GM12878 (cell line): ENCODE measurements around the gene NAV2. TPM values are rescaled to one million over a fixed set of nuclear protein-coding genes. Genes with fewer than 3 reads are reported as not detected.

Experiments
- ATAC-seq: fragments of 200-7000 bp; cut with Tn5 transposase; 3 replicates; pipeline ENCODE4 v1.9.1; 2020; ENCODE audit warnings: mild to moderate bottlenecking, moderate library complexity
- BruUV-seq: library from RNA; stranded (reverse); fragments of 400-500 nt; replicated peaks from 2 replicates; lab custom pipeline; 2021; lab: Mats Ljungman, UMichigan
- CTCF ChIA-PET: fragments of 300-600 bp; sonication (Branson Sonifier 250); formaldehyde crosslinking; extraction: SDS; loops from one replicate; lab custom pipeline; 2021; ENCODE audit warnings: inconsistent platforms; lab: Yijun Ruan, JAX
- POLR2A ChIA-PET: fragments of 350-600 bp; formaldehyde crosslinking; extraction: SDS; loops from one replicate; lab custom pipeline; 2021; ENCODE audit warnings: inconsistent platforms; lab: Charles Lee
- RAD21 ChIA-PET: fragments of 300-600 bp; sonication (Branson Sonifier 250); formaldehyde crosslinking; loops from one replicate; lab custom pipeline; 2023; ENCODE audit warnings: antibody characterized with exemption; ENCODE audit not compliant: unreplicated experiment; lab: Charles Lee
- SMC1A ChIA-PET: fragments of 300-600 bp; sonication (Branson Sonifier 250); formaldehyde crosslinking; loops from one replicate; lab custom pipeline; 2023; ENCODE audit not compliant: unreplicated experiment, uncharacterized antibody; lab: Charles Lee
- DNase-seq: peaks from one replicate; pipeline ENCODE4 v3.0.0-alpha.2; 2011; ENCODE audit warnings: low read depth, low spot score
- FAIRE-seq: peaks from 3 replicates; lab custom pipeline; 2011; peaks lifted over from hg19 to GRCh38; lab: Jason Lieb, UNC
- H2AFZ ChIP-seq: 2 replicates; pipeline ENCODE4 v1.6.0; 2011; ENCODE audit warnings: low read depth, low read length, control low read depth; ENCODE audit not compliant: control insufficient read depth
- H3K27ac ChIP-seq: 2 replicates; pipeline ENCODE4 v1.5.1; 2011; ENCODE audit warnings: control low read depth; ENCODE audit not compliant: control insufficient read depth, insufficient read depth
- H3K27me3 ChIP-seq, 2 experiments: replicated peaks in 1 of 2; 2 replicates each; pipeline versions ENCODE4 v1.6.0 to v1.6.1; 2011; ENCODE audit warnings: low read length in 1 of 2; ENCODE audit not compliant: control insufficient read depth in 2 of 2, insufficient read depth in 2 of 2
- H3K36me3 ChIP-seq, 2 experiments: 2 replicates each; pipeline ENCODE4 v1.5.1; 2011; ENCODE audit warnings: low read length in 1 of 2; ENCODE audit not compliant: control insufficient read depth in 2 of 2, insufficient read depth in 2 of 2
- H3K4me1 ChIP-seq: 2 replicates; pipeline ENCODE4 v1.6.1; 2011; ENCODE audit warnings: mild to moderate bottlenecking, low read length, moderate library complexity, mixed read lengths; ENCODE audit not compliant: control insufficient read depth, insufficient read depth
- H3K4me2 ChIP-seq: 2 replicates; pipeline ENCODE4 v1.6.0; 2011; ENCODE audit warnings: control low read depth; ENCODE audit not compliant: control insufficient read depth, insufficient read depth
- H3K4me3 ChIP-seq: fragments of 200-600 bp; sonication (generic); 2 replicates; pipeline ENCODE4 v1.5.1; 2016
- H3K79me2 ChIP-seq: 2 replicates; pipeline ENCODE4 v1.6.0; 2011; ENCODE audit warnings: low read length; ENCODE audit not compliant: control insufficient read depth, insufficient read depth
- H3K9ac ChIP-seq: 2 replicates; pipeline ENCODE4 v1.8.0; 2011; ENCODE audit warnings: low read length, control low read depth, mixed read lengths; ENCODE audit not compliant: control insufficient read depth, insufficient read depth
- H3K9me3 ChIP-seq: replicated peaks from 3 replicates; pipeline ENCODE4 v1.5.1; 2011; ENCODE audit warnings: mild to moderate bottlenecking, low read length; ENCODE audit not compliant: control insufficient read depth, insufficient read depth
- H4K20me1 ChIP-seq: 2 replicates; pipeline ENCODE4 v1.6.0; 2011; ENCODE audit not compliant: control insufficient read depth, insufficient read depth
- ATF7 ChIP-seq: fragments of 450-650 bp; IDR thresholded peaks from 2 replicates; pipeline ENCODE4 v1.6.1; 2016; ENCODE audit warnings: low read depth, mild to moderate bottlenecking
- CBX5 ChIP-seq: sonication (generic); IDR thresholded peaks from 2 replicates; pipeline ENCODE4 v1.6.1; 2016; ENCODE audit warnings: low read depth, moderate library complexity, mild to moderate bottlenecking, inconsistent platforms
- FOS ChIP-seq: IDR thresholded peaks from 3 replicates; pipeline ENCODE4 v1.6.1; 2011; ENCODE audit warnings: borderline replicate concordance; ENCODE audit not compliant: insufficient read length; ENCODE audit errors: extremely low read depth
- JUND ChIP-seq: IDR thresholded peaks from 2 replicates; pipeline ENCODE4 v1.6.1; 2012; ENCODE audit warnings: low read depth, mild to moderate bottlenecking, low read length, improper control_type of control experiment, moderate library complexity
- KAT2A ChIP-seq: conservative IDR thresholded peaks from 2 replicates; pipeline ENCODE4 v1.6.1; 2011; ENCODE audit warnings: low read depth, low read length; ENCODE audit not compliant: control insufficient read depth
- MXI1 ChIP-seq: fragments of 150-350 bp; IDR thresholded peaks from 2 replicates; pipeline ENCODE4 v1.6.1; 2011; ENCODE audit warnings: low read depth, mild to moderate bottlenecking, inconsistent platforms, low read length, improper control_type of control experiment
- NFYA ChIP-seq: IDR thresholded peaks from 2 replicates; pipeline ENCODE4 v1.6.1; 2011; ENCODE audit warnings: low read depth, mild to moderate bottlenecking, low read length, improper control_type of control experiment, borderline replicate concordance
- NR2C1 ChIP-seq: fragments of 450-650 bp; IDR thresholded peaks from 2 replicates; pipeline ENCODE4 v1.6.1; 2017; ENCODE audit warnings: antibody characterized with exemption, mild to moderate bottlenecking, moderate library complexity
- POLR2A ChIP-seq: IDR thresholded peaks from 2 replicates; pipeline ENCODE4 v1.6.1; 2011; ENCODE audit warnings: low read depth, mild to moderate bottlenecking, low read length
- ZSCAN29 ChIP-seq: fragments of 450-650 bp; IDR thresholded peaks from 2 replicates; pipeline ENCODE4 v1.6.1; 2017; ENCODE audit warnings: mild to moderate bottlenecking, moderate library complexity
- WGBS: methylation state at CpG from one replicate; pipeline ENCODE4 v1.1.6; 2016; ENCODE audit warnings: low lambda C conversion rate; ENCODE audit not compliant: insufficient replicate concordance, insufficient coverage; ENCODE audit errors: missing lambda C conversion rate; 5-methylcytosine and 5-hydroxymethylcytosine counted together
- in situ Hi-C: fragments of 300-500 bp; cut with MboI; formaldehyde crosslinking; loops from 9 replicates; pipeline ENCODE4 v1.14.3; 2018; ENCODE audit warnings: mixed read lengths
- intact Hi-C: fragments of 100-400 bp; cut with micrococcal nuclease; formaldehyde crosslinking; loops from one replicate; pipeline ENCODE4 v1.14.2; 2022; ENCODE audit not compliant: unreplicated experiment
- polyA plus RNA-seq, 11 experiments: library from polyadenylated mRNA; depleted of rRNA in 4 of 11; unstranded in 6 of 11; stranded (reverse) in 5 of 11; fragments of >200 nt; fragmentation: Nextera tagmentation in 4 of 11; fragmentation: Illumina TruSeq in 1 of 11; extraction: Ambion mirVana in 4 of 11; extraction: Trizol in 1 of 11; gene quantifications; 1 replicate in 1 of 11; 2 replicates in 10 of 11; pipeline versions ENCODE4 v1.2.1 to v1.2.3, GENCODE V29; 2011 to 2016; ENCODE audit warnings: inconsistent platforms in 2 of 11, missing spikeins in 2 of 11, low read depth in 1 of 11
- total RNA-seq, 4 experiments: library from RNA; depleted of rRNA in 3 of 4; stranded (reverse); fragments of >200 nt in 3 of 4; fragmentation: Illumina TruSeq in 1 of 4; extraction: Trizol in 1 of 4; gene quantifications; 2 replicates each; pipeline versions ENCODE4 v1.2.1 to v1.2.3, GENCODE V29; 2013 to 2021
- TF ChIP-seq, protein P1 (sequence below): fragments of 150-350 bp; IDR thresholded peaks from 2 replicates; pipeline ENCODE4 v1.6.1; 2014; ENCODE audit warnings: mild to moderate bottlenecking, low read depth, low read length
- TF ChIP-seq, protein P2 (sequence below), 3 experiments: IDR thresholded peaks in 2 of 3; conservative IDR thresholded peaks in 1 of 3; 2 replicates each; pipeline ENCODE4 v1.5.1; 2011; ENCODE audit warnings: low read depth in 3 of 3, low read length in 3 of 3, mild to moderate bottlenecking in 3 of 3, control low read depth in 2 of 3, moderate library complexity in 2 of 3, inconsistent platforms in 1 of 3, mixed read lengths in 1 of 3; ENCODE audit not compliant: control insufficient read depth in 2 of 3, insufficient read depth in 1 of 3; ENCODE audit errors: extremely low read depth in 1 of 3

NAV2 gene
- total and polyA plus RNA-seq, 10 of the 15 experiments (the other 5 are each of a cell fraction or from before 2014, with no cell fraction given), result 0.35 to 6.1 (median 1.1) TPM

DNA sequence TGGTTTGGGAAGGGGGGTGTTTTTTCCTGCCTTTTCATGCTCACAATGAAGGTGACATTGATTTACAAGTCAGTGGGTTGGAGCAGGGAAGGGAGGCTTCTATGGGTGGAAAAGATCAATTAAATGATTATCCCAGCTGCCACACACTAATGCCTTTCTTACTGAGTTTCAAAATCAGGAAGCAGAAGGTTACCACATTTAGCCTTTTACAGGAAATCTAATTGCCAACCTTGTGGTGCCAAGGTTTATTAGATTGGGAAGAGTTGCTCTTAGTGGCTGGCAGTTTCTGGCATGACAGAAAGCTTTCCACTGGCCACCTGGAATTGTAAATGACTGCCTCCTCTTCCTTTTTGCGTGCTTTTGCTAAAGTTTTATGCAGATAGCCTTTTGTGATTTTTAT lies 98.7 kb downstream of the NAV2 start:
- Histone ChIP-seq H3K27ac (no peak overlapping the region), H3K27me3 (no peaks in the 10 kb centered on the region), H3K9ac (no peak overlapping the region), H4K20me1 (no peaks in the 10 kb centered on the region), H3K79me2 (no peaks in the 10 kb centered on the region), H2AFZ (no peak overlapping the region), H3K36me3 (no peaks in the 10 kb centered on the region), H3K4me1 (no peaks in the 10 kb centered on the region), H3K9me3 (no peaks in the 10 kb centered on the region), H3K4me3 (no peak overlapping the region), H3K4me2 (no peak overlapping the region)
- DNase-seq (no peak), ATAC-seq (no peak), FAIRE-seq (no peak)
- ChIA-PET CTCF (interaction anchor here (1.1 kb wide), 1 partner anchor 254 kb away, joined by 3 read pairs; no protein-coding TSS in a partner anchor), SMC1A (interaction anchor here (0.7 to 1.6 kb wide), 6 partner anchors 10 to 89 kb away, joined by 3 to 5 read pairs (median 4); no protein-coding TSS in a partner anchor), POLR2A (interaction anchor here (0.9 kb wide), 1 partner anchor 20 kb away, joined by 3 read pairs; no protein-coding TSS in a partner anchor), RAD21 (no interaction called here)
- no TSS peak for BruUV-seq
- TF ChIP-seq NFYA, result no peak
- WGBS, result 30% methylated on average over 1 of the region's 1 CpG
- intact Hi-C loops (no loop called here), in situ Hi-C loops (no loop called here)

DNA sequence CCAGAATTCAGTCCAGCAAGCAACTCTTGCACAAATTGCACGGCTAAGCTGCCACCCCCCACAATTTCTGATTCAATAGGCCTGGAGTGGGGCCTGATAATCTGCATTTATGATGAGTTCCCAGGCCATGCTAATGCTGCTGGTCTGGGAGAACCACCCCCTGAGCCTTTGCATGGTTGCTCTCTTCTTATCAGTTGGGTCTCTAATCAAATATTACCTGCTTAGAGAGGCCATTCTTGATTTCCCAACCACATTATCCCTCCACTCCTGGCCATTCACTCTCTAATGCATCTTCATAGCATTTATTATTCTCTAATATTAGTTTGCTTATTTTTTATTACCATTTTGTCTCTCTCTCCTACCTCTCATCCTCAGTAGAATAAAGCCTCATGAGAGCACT lies 99.5 kb downstream of the NAV2 start:
- no peaks in the 10 kb centered on the region for H3K4me1 ChIP-seq
- ChIA-PET SMC1A (interaction anchor here (1.6 kb wide), 1 partner anchor 15 kb away, joined by 4 read pairs; no protein-coding TSS in a partner anchor), POLR2A (no interaction called here), RAD21 (no interaction called here), CTCF (interaction anchor here (1.1 kb wide), 1 partner anchor 255 kb away, joined by 3 read pairs; no protein-coding TSS in a partner anchor)
- ATAC-seq, result no peak
- no peaks in the 10 kb centered on the region for H3K27me3 ChIP-seq
- H3K9ac ChIP-seq, result no peak overlapping the region
- H3K9me3 ChIP-seq, result no peaks in the 10 kb centered on the region
- in situ Hi-C loops, result no loop called here
- H2AFZ ChIP-seq, result no peak overlapping the region
- FAIRE-seq, result no peak
- no peak overlapping the region for H3K4me3 ChIP-seq
- BruUV-seq, result no TSS peak
- intact Hi-C loops, result no loop called here
- TF ChIP-seq, protein P1, sequence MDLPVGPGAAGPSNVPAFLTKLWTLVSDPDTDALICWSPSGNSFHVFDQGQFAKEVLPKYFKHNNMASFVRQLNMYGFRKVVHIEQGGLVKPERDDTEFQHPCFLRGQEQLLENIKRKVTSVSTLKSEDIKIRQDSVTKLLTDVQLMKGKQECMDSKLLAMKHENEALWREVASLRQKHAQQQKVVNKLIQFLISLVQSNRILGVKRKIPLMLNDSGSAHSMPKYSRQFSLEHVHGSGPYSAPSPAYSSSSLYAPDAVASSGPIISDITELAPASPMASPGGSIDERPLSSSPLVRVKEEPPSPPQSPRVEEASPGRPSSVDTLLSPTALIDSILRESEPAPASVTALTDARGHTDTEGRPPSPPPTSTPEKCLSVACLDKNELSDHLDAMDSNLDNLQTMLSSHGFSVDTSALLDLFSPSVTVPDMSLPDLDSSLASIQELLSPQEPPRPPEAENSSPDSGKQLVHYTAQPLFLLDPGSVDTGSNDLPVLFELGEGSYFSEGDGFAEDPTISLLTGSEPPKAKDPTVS, result no peak
- TF ChIP-seq CBX5 (no peak), FOS (no peak), JUND (no peak), POLR2A (no peak), KAT2A (no peak), NR2C1 (no peak), ATF7 (no peak), MXI1 (no peak), ZSCAN29 (no peak)
- TF ChIP-seq, protein P2, sequence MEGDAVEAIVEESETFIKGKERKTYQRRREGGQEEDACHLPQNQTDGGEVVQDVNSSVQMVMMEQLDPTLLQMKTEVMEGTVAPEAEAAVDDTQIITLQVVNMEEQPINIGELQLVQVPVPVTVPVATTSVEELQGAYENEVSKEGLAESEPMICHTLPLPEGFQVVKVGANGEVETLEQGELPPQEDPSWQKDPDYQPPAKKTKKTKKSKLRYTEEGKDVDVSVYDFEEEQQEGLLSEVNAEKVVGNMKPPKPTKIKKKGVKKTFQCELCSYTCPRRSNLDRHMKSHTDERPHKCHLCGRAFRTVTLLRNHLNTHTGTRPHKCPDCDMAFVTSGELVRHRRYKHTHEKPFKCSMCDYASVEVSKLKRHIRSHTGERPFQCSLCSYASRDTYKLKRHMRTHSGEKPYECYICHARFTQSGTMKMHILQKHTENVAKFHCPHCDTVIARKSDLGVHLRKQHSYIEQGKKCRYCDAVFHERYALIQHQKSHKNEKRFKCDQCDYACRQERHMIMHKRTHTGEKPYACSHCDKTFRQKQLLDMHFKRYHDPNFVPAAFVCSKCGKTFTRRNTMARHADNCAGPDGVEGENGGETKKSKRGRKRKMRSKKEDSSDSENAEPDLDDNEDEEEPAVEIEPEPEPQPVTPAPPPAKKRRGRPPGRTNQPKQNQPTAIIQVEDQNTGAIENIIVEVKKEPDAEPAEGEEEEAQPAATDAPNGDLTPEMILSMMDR (IDR thresholded peaks at IDR 0.05 in 2 of 3, conservative IDR thresholded peaks at IDR 0.05 in 1 of 3; ENCODE audit: control insufficient read depth in 2 of 3, extremely low read depth in 1 of 3, insufficient read depth in 1 of 3, low read depth in 3 of 3, low read length in 3 of 3), result no peak
- H3K36me3 ChIP-seq, result no peaks in the 10 kb centered on the region
- 50% methylated on average over 1 of the region's 1 CpG for WGBS
- H4K20me1 ChIP-seq, result no peaks in the 10 kb centered on the region
- H3K4me2 ChIP-seq, result no peak overlapping the region
- no peaks in the 10 kb centered on the region for H3K79me2 ChIP-seq
- no peak for DNase-seq
- H3K27ac ChIP-seq, result no peak overlapping the region
